Keratinocyte (primary cell): ENCODE results near the gene MIDN. TPM values are rescaled to one million over a fixed set of nuclear protein-coding genes. Genes with fewer than 3 reads are reported as not detected.

Experiments
- DNase-seq: peaks from one replicate; pipeline ENCODE4 v3.0.0-alpha.2; 2011; ENCODE audit warnings: low read depth, missing footprints, low spot score
- FAIRE-seq: peaks from 2 replicates; lab custom pipeline; 2011; peaks lifted over from hg19 to GRCh38; lab: Jason Lieb, UNC
- H2AFZ ChIP-seq: 2 replicates; pipeline ENCODE4 v1.6.0; 2012; ENCODE audit warnings: low read length, control low read depth, inconsistent platforms; ENCODE audit not compliant: control insufficient read depth
- H3K27ac ChIP-seq: 2 replicates; pipeline ENCODE4 v1.5.1; 2011; ENCODE audit warnings: low read length; ENCODE audit not compliant: control insufficient read depth, insufficient read depth
- H3K27me3 ChIP-seq: 3 replicates; pipeline ENCODE4 v1.6.0; 2011; ENCODE audit warnings: low read length; ENCODE audit not compliant: control insufficient read depth, insufficient read depth; ENCODE audit errors: extremely low read depth
- H3K36me3 ChIP-seq, 2 experiments: 2 replicates in 1 of 2; 3 replicates in 1 of 2; pipeline ENCODE4 v1.5.1; 2011; ENCODE audit warnings: low read length in 2 of 2, mild to moderate bottlenecking in 1 of 2; ENCODE audit not compliant: control insufficient read depth in 2 of 2, insufficient read depth in 2 of 2; ENCODE audit errors: extremely low read depth in 1 of 2
- H3K4me1 ChIP-seq: 3 replicates; pipeline ENCODE4 v1.5.1; 2011; ENCODE audit warnings: low read length; ENCODE audit not compliant: control insufficient read depth, insufficient read depth; ENCODE audit errors: extremely low read depth
- H3K4me2 ChIP-seq: 3 replicates; pipeline ENCODE4 v1.6.0; 2011; ENCODE audit warnings: low read depth, low read length; ENCODE audit not compliant: control insufficient read depth, insufficient read depth; ENCODE audit errors: extremely low read depth
- H3K4me3 ChIP-seq, 3 experiments: fragments of 200-600 bp in 1 of 3; sonication (generic) in 1 of 3; 2 replicates in 2 of 3; 3 replicates in 1 of 3; pipeline ENCODE4 v1.5.1; 2011 to 2016; ENCODE audit warnings: low read length in 3 of 3, mild to moderate bottlenecking in 3 of 3, control low read depth in 2 of 3, inconsistent platforms in 1 of 3, low read depth in 1 of 3, mixed read lengths in 1 of 3, mixed run types in 1 of 3, moderate library complexity in 1 of 3; ENCODE audit not compliant: control insufficient read depth in 2 of 3, insufficient read depth in 2 of 3; ENCODE audit errors: extremely low read depth in 1 of 3
- H3K79me2 ChIP-seq: 2 replicates; pipeline ENCODE4 v1.6.0; 2012; ENCODE audit warnings: low read length; ENCODE audit not compliant: control insufficient read depth, insufficient read depth
- H3K9ac ChIP-seq: 3 replicates; pipeline ENCODE4 v1.6.0; 2011; ENCODE audit warnings: low read length; ENCODE audit not compliant: control insufficient read depth, insufficient read depth; ENCODE audit errors: extremely low read depth
- H3K9me1 ChIP-seq: 3 replicates; pipeline ENCODE4 v1.6.0; 2011; ENCODE audit warnings: low read length; ENCODE audit not compliant: control insufficient read depth, insufficient read depth; ENCODE audit errors: extremely low read depth
- H3K9me3 ChIP-seq: 2 replicates; pipeline ENCODE4 v1.5.1; 2012; ENCODE audit warnings: low read depth, low read length; ENCODE audit not compliant: control insufficient read depth
- H4K20me1 ChIP-seq: 3 replicates; pipeline ENCODE4 v1.6.0; 2011; ENCODE audit warnings: low read length; ENCODE audit not compliant: control insufficient read depth, insufficient read depth; ENCODE audit errors: extremely low read depth
- CTCF ChIP-seq, 3 experiments: IDR thresholded peaks in 1 of 3; conservative IDR thresholded peaks in 1 of 3; optimal IDR thresholded peaks in 1 of 3; 2 replicates in 2 of 3; 3 replicates in 1 of 3; pipeline versions ENCODE3 to v1.5.1; 2011; ENCODE audit warnings: low read length in 3 of 3, mild to moderate bottlenecking in 3 of 3, moderate library complexity in 2 of 3, control low read depth in 1 of 3, inconsistent platforms in 1 of 3; ENCODE audit not compliant: insufficient read depth in 2 of 3; ENCODE audit errors: extremely low read depth in 1 of 3
- EZH2 ChIP-seq: IDR thresholded peaks from one replicate; pipeline ENCODE4 v1.6.1; 2012; ENCODE audit warnings: inconsistent platforms, mild to moderate bottlenecking, low read length, moderate library complexity
- dilution Hi-C: fragments of 300-500 bp; cut with MboI; formaldehyde crosslinking; loops from one replicate; pipeline ENCODE4 v1.7.0; 2020; ENCODE audit warnings: low sequenced_read_pairs; ENCODE audit not compliant: extremely low pct_ligation_motif_present
- polyA plus RNA-seq, 5 experiments: library from polyadenylated mRNA; depleted of rRNA in 3 of 5; stranded (reverse) in 3 of 5; stranded (forward) in 1 of 5; unstranded in 1 of 5; fragments of >200 nt; gene quantifications; 1 replicate in 1 of 5; 2 replicates in 3 of 5; 3 replicates in 1 of 5; pipeline versions ENCODE4 v1.2.1 to v1.2.3, GENCODE V29; 2011 to 2012; ENCODE audit warnings: missing spikeins in 2 of 5, low read depth in 1 of 5, low replicate concordance in 1 of 5

Gene MIDN
- polyA plus RNA-seq, 1 donor (not counting 4 experiments of a cell fraction or from before 2014, with no cell fraction given): 4.7 TPM

- Histone ChIP-seq H3K9ac (no peak overlapping the region), H3K9me1 (no peaks in the 10 kb centered on the region), H3K4me3 (no peak overlapping the region), H3K27ac (no peak overlapping the region), H3K36me3 (no peaks in the 10 kb centered on the region), H2AFZ (no peak overlapping the region), H3K9me3 (no peaks in the 10 kb centered on the region), H3K4me2 (peak overlapping the region; percentile 37), H3K79me2 (no peaks in the 10 kb centered on the region), H3K4me1 (no peaks in the 10 kb centered on the region), H3K27me3 (peaks cover 60% of the 10 kb centered on the region), H4K20me1 (no peaks in the 10 kb centered on the region)
- no peak for DNase-seq
- TF ChIP-seq EZH2 (peak; percentile 40), CTCF (optimal IDR thresholded peaks at IDR 0.05 in 1 of 3, IDR thresholded peaks at IDR 0.05 in 1 of 3, conservative IDR thresholded peaks at IDR 0.05 in 1 of 3; ENCODE audit: extremely low read depth in 1 of 3, insufficient read depth in 2 of 3, low read length in 3 of 3) (no peak)
- no peak for FAIRE-seq
- dilution Hi-C loops: no loop called here
Observed at GRCh38 chr19:1295169-1296012, 47.0 kb downstream of the MIDN start.

GRCh38 chr19:1296078-1296477 lies 47.7 kb downstream of the MIDN start:
- no peaks in the 10 kb centered on the region for H4K20me1 ChIP-seq
- no peaks in the 10 kb centered on the region for H3K79me2 ChIP-seq
- H3K36me3 ChIP-seq: no peaks in the 10 kb centered on the region
- dilution Hi-C loops: no loop called here
- no peak overlapping the region for H3K27ac ChIP-seq
- DNase-seq (no peak), FAIRE-seq (no peak)
- no peak overlapping the region for H3K4me2 ChIP-seq
- no peak overlapping the region for H3K9ac ChIP-seq
- H3K4me3 ChIP-seq: no peak overlapping the region
- no peaks in the 10 kb centered on the region for H3K4me1 ChIP-seq
- no peak overlapping the region for H2AFZ ChIP-seq
- peaks cover 54% of the 10 kb centered on the region for H3K27me3 ChIP-seq
- no peak for TF ChIP-seq EZH2
- no peak for TF ChIP-seq CTCF (optimal IDR thresholded peaks at IDR 0.05 in 1 of 3, IDR thresholded peaks at IDR 0.05 in 1 of 3, conservative IDR thresholded peaks at IDR 0.05 in 1 of 3; ENCODE audit: extremely low read depth in 1 of 3, insufficient read depth in 2 of 3, low read length in 3 of 3)
- no peaks in the 10 kb centered on the region for H3K9me3 ChIP-seq
- no peaks in the 10 kb centered on the region for H3K9me1 ChIP-seq
